ENCODE results near the gene IGSF11.

GRCh38 chr3:118977671-118978392 lies 56.8 kb downstream of the IGSF11 start:
- TF ChIP-seq, protein P1, sequence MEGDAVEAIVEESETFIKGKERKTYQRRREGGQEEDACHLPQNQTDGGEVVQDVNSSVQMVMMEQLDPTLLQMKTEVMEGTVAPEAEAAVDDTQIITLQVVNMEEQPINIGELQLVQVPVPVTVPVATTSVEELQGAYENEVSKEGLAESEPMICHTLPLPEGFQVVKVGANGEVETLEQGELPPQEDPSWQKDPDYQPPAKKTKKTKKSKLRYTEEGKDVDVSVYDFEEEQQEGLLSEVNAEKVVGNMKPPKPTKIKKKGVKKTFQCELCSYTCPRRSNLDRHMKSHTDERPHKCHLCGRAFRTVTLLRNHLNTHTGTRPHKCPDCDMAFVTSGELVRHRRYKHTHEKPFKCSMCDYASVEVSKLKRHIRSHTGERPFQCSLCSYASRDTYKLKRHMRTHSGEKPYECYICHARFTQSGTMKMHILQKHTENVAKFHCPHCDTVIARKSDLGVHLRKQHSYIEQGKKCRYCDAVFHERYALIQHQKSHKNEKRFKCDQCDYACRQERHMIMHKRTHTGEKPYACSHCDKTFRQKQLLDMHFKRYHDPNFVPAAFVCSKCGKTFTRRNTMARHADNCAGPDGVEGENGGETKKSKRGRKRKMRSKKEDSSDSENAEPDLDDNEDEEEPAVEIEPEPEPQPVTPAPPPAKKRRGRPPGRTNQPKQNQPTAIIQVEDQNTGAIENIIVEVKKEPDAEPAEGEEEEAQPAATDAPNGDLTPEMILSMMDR (conservative IDR thresholded peaks at IDR 0.05): no peak
- no peak for TF ChIP-seq EZH2 (IDR thresholded peaks at IDR 0.05; ENCODE audit: low read depth)

Data from PC-9 (cell line).